Globus pallidus (tissue), 1 donor: ENCODE data around the gene IL21.
"Not testable (repeated sequence)": the region's sequence is repeated elsewhere in the genome, so short reads cannot be mapped to it uniquely, and the experiment has no call there.

Experiments used
- DNase-seq: peaks from one replicate; pipeline ENCODE4 v3.0.0-alpha.2; 2015; ENCODE audit warnings: low spot score

Gene IL21

DNA sequence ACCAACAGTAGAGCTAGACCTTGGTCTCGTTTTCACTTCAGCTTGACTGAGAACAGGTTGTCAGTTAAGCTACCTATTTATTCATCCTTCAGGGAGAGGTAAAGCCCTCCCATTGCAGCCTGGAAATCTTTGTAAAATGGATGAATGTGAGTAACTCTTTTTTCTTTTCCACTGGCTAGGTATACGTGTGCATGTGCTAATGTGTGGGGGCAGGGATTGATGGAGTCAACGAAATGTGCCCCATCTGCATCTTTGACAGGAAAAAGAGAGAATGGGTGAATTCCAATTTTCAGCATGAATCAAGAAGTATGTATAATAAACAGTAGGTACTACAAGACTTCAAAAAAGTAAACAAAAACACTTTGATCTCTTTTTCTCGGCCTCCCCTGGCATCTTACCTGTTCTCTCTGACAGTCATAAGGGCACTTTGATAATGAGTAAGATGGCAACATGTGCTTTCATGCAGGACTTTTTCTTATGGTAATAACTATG lies at the start of gene IL21:
IL21 (minus strand) TSS at position 51 of the 492 bp plus-strand sequence. CDS start 55 bp downstream, outside the sequence.
- no peak for DNase-seq

DNA sequence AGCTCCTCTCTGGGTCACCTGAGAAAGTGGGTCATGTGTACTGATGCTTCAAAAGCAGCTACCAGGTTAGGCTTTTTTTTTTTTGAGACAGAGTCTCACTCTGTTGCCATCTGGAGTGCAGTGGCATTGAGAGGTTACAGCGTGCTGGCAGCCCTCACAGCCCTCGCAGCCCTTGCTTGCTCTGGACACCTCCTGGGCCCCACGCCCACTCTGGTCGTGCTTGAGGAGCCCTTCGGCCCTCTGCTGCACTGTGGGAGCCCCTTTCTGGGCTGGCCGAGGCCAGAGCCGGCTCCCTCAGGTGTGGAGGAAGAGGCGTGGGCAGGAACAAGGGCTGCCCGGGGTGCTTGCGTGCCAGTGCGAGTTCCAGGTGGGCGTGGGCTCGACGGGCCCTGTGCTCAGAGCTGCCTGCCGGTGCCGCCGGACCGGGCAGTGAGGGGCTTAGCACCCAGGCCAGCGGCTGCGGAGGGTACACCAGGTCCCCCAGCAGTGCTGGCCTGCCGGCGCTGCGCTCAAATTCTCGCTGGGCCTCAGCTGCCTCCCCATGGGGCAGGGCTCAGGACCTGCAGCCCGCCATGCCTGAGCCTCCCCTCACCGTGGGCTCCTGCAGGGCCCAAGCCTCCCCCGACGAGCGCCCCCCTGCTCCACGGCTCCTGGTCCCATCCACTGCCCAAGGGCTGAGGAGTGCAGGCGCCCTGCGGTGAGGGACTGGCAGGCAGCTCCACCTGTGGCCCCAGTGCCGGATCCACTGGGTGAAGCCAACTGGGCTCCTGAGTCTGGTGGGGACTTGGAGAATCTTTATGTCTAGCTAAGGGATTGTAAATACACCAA lies 49.3 kb upstream of the IL21 start:
- DNase-seq = no peak

DNA sequence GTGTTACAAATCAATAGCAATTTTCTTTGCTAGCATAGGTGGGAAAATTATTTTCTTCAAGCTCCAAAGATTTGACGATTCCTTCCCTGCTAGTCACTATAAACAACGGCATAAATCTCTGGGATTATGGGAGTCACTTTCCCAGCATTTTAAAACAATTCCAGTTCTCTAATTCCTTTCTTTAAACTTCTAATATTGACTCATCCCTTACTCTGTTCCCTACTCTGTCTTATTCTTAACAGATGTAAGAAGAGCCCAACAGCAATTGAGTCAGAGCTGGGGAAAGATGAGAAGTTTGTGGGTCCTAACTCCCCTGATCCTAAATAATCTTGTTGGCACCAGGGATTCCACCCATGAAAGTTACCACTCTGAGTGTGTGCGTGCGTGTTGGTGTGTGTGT lies 47.4 kb upstream of the IL21 start:
- DNase-seq = no peak

DNA sequence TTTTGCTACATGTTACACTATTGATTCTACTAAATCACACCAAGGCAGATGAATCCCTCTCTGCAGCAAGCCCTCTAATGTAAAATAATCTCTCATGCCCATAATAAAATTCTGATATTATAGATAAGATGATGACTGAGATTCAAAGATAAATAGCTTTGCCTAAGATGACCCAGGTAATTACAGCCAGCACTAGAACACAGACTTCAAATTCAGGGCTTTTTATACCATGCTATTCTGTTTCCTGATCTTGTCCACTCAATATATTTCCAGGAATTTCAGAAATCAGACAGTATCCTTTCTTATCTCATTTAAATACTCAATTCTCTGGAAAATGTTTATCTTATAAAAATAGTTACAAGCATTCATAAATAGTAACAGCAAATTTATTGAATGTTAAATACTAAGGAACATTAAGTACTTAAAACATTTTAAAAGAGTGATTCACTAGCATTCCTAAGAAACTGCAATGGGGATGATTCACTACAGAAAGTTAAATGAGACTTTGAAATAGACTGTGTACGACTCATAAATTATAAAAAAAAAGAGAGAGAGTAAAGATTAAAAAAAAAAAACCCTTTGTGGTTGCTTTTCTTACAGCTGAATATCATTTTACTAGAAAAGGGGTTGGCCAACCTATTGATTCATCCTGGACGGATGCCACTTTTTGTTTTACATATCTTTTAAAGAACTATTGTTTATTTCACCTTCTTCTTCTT lies 45.8 kb upstream of the IL21 start:
- DNase-seq = no peak

DNA sequence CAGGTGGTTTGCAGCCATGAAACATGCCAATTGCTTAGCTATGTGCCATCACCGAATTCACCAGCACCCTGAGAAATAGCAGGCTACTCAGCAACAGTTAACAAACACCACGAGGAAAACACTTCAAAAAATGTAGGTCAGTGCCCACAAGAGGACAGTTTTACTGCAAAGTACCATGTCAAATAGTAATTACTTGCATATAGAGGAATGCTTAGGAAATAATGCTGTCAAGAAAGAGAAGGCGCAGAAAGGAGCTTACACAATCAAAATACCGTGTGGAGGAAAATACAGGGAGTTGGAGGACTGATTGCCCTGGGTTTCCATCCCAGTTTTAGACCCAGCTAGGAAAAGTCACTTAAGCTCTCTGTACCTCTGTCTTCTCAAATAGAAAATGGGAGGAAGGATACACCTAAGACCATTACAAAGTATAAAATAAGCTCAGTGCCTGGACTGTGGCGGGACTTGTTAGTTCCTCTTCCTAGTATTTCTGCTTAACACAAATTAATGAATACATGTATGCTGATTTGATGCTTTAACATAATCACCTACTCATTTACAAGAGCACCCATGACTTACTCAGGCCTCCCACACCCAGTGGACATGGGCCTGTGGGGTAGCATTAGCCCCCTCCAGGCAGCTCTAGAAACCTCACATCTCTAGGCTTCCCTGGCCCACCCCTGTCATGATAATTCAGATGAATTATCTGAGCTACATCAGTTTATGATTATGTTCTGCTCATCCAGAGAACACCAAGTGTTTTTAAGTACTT lies 44.5 kb upstream of the IL21 start:
- DNase-seq = no peak

DNA sequence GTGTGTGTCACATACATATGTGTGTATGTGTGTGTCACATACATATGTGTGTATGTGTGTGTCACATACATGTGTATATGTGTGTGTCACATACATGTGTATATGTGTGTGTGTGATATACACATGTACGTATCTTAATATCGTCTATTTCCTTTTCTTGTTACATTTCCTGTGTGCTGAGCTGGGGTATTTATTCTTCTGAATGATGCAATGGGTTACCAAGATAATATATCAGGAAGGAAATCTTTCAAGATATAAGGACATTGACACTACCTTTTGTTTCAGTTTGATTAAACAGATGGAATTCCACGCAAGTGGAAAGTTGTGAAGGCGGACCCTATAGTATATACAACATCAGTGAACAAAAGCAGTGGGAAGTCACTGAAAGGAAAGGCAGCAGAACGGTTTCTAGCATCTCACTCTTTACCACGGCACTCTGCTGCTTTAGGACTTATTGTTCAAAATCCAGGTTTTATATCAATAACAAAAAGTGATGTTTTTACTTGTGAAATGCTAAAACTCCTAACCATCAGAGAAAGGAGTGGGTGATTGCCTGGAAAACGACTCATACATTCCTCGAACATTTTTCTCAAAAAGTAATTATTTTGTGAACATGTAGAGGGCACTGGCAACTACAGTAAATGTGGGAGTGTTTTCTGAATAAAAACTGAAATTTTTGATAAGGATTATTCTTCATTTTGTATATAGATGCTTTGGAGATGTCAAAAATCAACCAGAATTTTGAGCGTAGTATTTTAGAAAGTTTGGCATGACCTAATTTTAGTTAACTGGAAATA lies 43.1 kb upstream of the IL21 start:
- no peak for DNase-seq

DNA sequence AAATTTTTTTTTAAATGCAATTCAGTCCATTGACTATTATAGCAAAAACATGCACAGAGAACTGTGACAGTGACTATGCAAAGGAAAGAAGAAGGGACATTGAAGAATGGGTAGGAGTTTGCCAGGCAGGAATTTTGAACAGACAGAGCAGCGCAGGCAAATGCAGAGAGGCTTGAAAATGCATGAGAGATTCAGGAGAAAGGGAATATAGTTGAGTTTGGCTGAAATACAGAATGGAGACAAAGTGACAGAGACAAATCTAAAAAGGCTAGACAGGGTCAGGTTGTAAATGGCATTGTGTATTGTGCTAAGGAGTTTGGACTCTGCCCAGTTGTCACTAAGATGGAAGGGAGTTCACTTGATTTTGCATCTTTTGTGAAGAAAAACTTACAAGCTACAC lies 42.4 kb upstream of the IL21 start:
- DNase-seq = no peak

DNA sequence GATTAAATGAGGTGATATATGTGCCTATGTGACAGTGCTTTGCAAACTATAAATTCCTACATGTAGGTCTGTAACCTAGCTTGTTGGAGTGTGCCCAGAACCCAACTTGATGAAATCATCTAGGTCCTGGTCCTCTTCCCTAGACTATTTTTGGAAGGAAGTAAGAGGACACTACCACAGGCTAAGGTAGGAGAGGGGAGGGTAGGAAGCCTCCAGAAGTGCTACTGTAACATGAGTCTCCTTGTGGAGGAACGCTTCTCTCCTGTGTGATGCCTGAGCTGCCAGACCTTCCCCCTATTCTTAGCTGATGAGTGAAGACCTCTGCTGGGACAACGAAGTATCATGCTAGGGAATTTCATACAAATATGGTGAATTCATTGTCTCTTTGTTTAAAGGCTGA lies 41.8 kb upstream of the IL21 start:
- no peak for DNase-seq

DNA sequence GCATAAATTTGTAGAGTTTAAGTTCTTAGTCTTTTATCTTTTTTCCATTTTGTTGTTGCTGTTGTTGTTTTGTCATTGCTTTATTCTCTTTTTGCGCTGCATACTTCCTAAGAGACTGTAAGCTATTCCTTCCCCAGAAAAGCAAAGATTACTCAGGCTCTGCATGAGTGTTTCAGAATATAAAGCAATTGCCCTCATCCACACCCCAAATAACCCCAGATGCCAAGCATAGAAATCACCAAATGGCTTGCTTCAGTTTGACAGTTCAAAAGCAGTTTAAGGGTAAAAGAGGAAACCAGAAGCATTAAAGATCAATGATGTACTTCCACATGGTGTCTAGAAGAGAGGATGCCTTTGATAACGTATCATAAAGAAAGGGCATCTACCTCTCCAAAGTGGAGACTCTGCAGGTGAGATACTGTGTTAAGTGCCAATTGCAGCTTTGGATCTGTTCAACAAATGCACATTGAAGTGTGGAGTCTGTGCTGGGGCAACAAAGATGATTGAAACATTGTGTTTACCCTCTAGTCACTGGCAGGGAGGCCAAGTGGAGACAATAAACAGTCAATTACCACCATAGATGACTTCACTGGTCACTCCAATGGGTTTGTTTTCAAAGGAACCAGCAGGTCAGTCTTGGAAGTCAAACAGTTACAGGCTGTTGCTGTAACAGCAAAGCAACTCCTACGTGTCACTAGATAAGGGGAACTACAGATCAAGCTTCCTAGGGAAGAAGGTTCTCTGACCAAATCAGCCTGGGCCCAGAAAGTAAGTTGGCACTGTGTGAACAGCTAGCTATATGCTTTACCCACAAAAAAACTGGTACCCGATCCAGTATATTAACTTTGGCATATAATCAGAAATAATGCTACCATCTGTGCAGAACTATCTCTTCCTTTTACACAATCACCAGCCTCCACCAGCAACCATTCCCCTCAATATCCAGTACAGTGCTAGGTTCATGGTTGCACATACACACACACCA lies 40.6 kb upstream of the IL21 start:
- no peak for DNase-seq

DNA sequence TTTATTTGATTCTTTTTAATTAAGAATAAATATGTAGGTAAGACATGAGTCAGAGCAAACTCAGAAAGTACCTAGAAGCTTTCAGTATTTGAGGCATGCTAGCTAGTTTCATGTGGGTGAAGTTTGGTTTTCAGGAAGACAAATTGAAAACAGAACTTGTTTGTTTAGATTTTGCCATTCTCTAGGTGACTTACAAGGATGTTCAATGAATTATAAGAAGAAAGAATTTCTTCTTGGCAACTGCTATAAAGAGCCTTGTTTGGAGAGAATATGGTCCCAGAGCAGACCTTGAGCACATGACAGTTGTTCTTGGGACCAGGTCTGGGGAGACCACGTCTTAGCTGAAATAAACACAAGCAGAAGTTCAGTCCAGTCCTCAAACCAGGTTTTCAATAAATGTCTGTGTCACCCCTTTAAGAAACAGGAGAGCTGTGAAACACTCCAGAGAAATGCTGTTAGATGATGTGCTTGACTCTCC lies 38.0 kb upstream of the IL21 start:
- no peak for DNase-seq

DNA sequence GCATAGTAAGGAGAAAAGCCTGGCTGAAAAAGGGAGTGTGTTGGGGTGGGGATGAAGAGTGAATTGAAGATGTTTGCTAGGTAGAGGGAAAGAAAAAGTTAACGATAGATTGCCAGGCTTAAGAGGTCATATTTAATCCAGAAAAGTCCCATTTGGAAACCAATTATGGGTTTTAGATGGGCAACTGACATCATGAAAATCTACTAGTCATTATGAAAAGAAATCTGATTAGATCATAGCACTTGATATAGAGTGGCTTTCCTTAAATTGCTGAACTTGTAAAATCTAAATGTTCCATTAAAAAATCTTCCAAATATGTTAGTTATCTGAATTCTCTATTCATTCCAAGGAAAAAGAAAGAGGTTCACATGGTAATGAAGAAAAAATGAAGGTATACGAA lies 37.5 kb upstream of the IL21 start:
- no peak for DNase-seq

DNA sequence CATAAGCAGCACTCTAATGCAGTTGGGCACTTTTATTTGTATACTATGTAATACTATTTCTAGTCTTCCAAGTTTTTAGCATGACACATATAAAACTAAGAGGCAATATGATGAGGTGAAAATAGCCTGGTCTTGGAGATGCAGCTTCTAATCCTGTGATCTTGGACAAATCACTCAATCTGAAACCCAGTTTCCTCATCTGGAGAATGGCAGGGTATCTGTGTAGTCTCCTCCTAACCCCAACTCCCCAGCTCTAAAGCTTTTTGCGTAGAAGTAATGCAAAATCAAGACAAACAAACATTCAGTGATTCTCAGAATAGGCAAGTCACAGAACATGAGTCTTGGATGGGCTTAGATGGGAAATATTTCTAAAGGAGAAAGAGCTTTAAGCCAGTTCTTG lies 36.7 kb upstream of the IL21 start:
- no peak for DNase-seq

DNA sequence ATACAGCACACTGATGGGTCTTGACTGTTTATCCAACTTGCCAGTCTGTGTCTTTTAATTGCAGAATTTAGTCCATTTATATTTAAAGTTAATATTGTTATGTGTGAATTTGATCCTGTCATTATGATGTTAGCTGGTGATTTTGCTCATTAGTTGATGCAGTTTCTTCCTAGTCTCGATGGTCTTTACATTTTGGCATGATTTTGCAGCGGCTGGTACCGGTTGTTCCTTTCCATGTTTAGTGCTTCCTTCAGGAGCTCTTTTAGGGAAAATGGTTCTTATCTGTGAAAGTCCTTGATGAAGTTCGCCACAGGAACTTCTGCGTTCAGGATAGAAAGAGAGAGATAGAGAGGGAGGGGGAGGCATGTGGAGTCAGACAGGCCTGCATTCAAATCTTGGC lies 35.7 kb upstream of the IL21 start:
- DNase-seq = not testable (repeated sequence)

DNA sequence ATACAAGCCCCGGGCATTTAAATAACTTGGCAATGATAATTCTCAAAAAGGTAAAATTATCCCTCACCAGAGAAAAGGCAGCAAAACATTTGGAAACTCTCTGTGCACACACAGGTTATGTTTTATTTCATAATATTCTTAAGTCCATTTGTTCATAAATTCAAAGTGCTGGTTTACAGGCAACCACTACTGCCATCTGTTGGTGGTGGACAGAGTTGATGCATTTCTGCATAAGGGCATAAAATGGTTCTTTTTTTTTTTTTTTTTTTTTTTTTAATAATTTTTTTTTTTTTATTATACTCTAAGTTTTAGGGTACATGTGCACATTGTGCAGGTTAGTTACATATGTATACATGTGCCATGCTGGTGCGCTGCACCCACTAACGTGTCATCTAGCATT lies 31.5 kb upstream of the IL21 start:
- DNase-seq = peak; percentile 40

DNA sequence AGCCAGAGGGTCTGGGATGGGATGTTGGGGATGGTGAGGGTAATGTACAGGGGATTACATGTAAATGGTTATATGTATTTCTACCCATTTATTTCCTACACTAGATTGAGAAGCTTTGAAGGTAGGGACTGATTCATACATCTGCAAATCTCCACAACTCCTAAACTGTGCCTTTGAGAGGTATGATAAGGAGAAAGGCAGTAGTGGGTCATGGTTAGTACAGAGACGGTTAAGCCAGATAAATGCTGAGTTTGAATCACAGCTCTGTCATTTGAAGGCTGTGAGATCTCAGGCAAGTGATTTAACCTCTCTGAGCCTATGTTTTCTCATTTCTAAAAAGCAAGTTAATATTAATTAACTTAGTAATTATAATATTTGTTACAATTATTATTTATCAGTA lies 29.3 kb upstream of the IL21 start:
- DNase-seq = no peak

DNA sequence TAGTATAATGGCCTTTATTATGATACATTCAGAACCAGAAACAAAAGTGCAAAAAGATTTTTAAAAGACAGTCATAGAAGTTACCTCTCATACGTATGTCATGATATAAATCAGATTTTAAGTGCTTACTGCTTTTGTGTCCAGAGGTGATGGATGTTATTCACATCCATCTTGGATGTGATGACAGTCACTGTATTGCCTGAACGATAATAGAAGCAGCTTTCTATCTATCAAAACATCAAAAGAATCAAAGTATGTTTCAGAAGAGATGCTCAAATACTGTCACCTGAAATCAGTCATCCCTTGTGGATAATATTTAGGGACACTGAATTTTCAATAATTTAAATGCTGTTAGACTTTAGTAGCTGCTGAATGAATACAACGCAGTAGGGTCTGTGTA lies 26.8 kb upstream of the IL21 start:
- DNase-seq = no peak

DNA sequence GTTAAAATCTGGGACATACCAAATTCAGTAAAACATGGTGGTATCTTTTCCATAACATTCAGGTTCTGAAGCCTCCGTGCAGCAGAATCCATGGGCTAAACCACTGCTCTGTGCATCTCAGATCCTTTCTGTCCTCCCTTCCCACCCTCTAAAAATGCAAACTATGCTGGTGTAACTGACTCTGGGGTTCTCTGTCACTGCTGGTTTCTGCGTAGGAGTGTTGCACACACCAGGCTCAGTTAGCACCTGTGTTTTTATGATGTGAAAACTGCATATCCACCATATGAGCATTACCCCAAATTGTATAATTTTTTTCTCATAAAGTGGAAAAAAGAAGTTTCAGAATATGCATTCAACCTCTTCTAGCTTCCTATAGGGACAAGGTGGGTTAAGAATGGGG lies 22.4 kb upstream of the IL21 start:
- DNase-seq = no peak

DNA sequence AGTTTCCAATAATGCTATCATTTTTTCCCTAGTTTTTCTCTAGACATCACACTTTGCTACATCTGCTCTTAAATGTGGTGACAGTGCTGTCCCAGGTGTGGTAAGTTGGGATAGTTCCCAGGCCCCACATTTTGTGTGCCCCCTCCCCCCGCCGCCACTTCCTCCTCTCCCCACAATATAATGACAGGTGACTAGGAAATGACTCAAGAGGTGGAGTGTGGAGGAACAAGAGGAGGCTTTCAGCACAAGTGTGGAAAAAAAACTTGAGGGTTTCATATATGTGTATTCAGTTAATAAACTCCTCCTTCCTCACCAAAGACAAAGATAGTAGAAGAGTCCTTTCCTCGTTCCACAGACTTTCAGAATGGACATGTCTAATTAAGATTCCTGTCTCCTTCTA lies 18.3 kb upstream of the IL21 start:
- DNase-seq = no peak

DNA sequence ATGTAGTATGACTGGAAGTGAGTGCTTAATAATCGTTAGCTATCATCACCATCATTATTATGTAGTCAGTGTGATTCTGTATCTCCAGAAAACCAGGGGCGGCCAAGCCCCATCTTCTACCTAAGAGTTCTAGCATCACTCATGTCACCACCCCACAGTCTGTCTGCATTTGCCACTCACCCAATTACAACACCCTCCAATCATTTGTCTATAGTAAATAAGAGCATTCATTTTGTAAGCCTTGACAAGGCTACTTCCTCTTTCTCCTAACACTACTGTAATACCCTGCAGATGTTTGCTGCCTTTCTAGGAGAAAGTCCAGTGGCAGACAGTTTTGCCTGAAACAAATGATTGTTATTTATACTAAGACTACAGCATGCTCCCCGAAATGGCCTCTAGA lies 15.8 kb upstream of the IL21 start:
- DNase-seq = no peak

DNA sequence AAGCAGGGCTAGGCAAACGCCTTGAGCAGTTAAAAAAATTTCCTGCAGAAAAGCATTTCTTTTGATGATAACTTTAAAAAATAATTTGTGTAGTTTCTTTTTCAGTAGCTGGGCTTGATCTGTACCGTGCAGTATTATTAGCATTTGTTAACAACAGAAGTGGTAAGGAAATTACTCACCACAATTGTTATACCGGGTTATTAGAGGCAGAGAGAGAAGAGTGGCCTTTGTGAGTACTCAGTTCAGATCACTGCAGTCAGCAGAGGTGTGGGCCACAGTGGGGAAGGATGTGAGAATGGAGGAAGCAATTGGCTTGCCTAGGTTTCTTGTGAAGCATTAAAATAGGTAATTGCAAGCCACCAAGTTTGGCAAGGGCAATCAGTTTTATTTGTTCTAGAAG lies 14.3 kb upstream of the IL21 start:
- DNase-seq = no peak
